ENCODE results near the gene AAR2. TPM values are rescaled to one million over a fixed set of nuclear protein-coding genes. Genes with fewer than 3 reads are reported as not detected.

Gene AAR2
- total RNA-seq, 1 donor from 2014 or later, result 23.7 TPM

- TF ChIP-seq CTCF (IDR thresholded peaks at IDR 0.05), result no peak
- no peaks in the 10 kb centered on the region for H3K4me1 ChIP-seq
- intact Hi-C loops (cut with DNase I), result no loop called here
- H3K27me3 ChIP-seq (ENCODE audit: low read depth), result no peaks in the 10 kb centered on the region
- peaks cover 31% of the 10 kb centered on the region for H3K36me3 ChIP-seq
- no peak overlapping the region for H3K27ac ChIP-seq
- DNase-seq, result no peak
- no peak overlapping the region for H3K4me3 ChIP-seq
- no peak for ATAC-seq
- no peaks in the 10 kb centered on the region for H3K9me3 ChIP-seq
Measured at GRCh38 chr20:36230019-36230418, 6.3 kb upstream of the AAR2 start.

GRCh38 chr20:36231331-36231730 is 4.9 kb upstream of the AAR2 start:
- no peak overlapping the region for H3K4me3 ChIP-seq
- TF ChIP-seq CTCF (IDR thresholded peaks at IDR 0.05), result no peak
- no peaks in the 10 kb centered on the region for H3K9me3 ChIP-seq
- peaks cover 18% of the 10 kb centered on the region for H3K36me3 ChIP-seq
- no peaks in the 10 kb centered on the region for H3K4me1 ChIP-seq
- H3K27ac ChIP-seq, result no peak overlapping the region
- DNase-seq (no peak), ATAC-seq (no peak)
- H3K27me3 ChIP-seq (ENCODE audit: low read depth), result no peaks in the 10 kb centered on the region
- intact Hi-C loops (cut with DNase I), result no loop called here

GRCh38 chr20:36234771-36235320 is 1.4 kb upstream of the AAR2 start:
- Histone ChIP-seq H3K36me3 (peaks cover 7% of the 10 kb centered on the region), H3K4me3 (no peak overlapping the region), H3K9me3 (no peaks in the 10 kb centered on the region), H3K4me1 (peaks cover 23% of the 10 kb centered on the region), H3K27me3 (ENCODE audit: low read depth) (no peaks in the 10 kb centered on the region), H3K27ac (no peak overlapping the region)
- TF ChIP-seq CTCF (IDR thresholded peaks at IDR 0.05), result no peak
- no peak for DNase-seq
- intact Hi-C loops (cut with DNase I), result no loop called here
- ATAC-seq, result no peak

- no peaks in the 10 kb centered on the region for H3K9me3 ChIP-seq
- peak overlapping the region; percentile 87 for H3K27ac ChIP-seq
- intact Hi-C loops (cut with DNase I), result no loop called here
- no peaks in the 10 kb centered on the region for H3K27me3 ChIP-seq (ENCODE audit: low read depth)
- H3K36me3 ChIP-seq, result peaks cover 26% of the 10 kb centered on the region
- no peak for TF ChIP-seq CTCF (IDR thresholded peaks at IDR 0.05)
- H3K4me3 ChIP-seq, result peak overlapping the region; percentile 89
- peak in 1 of 2 donors; percentile 33 for ATAC-seq
- H3K4me1 ChIP-seq, result peaks cover 23% of the 10 kb centered on the region
- DNase-seq, result no peak
Measured at GRCh38 chr20:36236786-36237121, 476 bp downstream of the AAR2 start.

- DNase-seq, result no peak
- Histone ChIP-seq H3K4me3 (peak overlapping the region; percentile 89), H3K27me3 (ENCODE audit: low read depth) (no peaks in the 10 kb centered on the region), H3K36me3 (peaks cover 32% of the 10 kb centered on the region), H3K4me1 (peaks cover 23% of the 10 kb centered on the region), H3K27ac (no peak overlapping the region), H3K9me3 (no peaks in the 10 kb centered on the region)
- no peak for TF ChIP-seq CTCF (IDR thresholded peaks at IDR 0.05)
- ATAC-seq, result no peak
- intact Hi-C loops (cut with DNase I), result no loop called here
Measured at GRCh38 chr20:36237477-36237876, 1.2 kb downstream of the AAR2 start.

GRCh38 chr20:36238153-36238552 is 1.9 kb downstream of the AAR2 start:
- no peak overlapping the region for H3K27ac ChIP-seq
- intact Hi-C loops (cut with DNase I), result no loop called here
- H3K27me3 ChIP-seq (ENCODE audit: low read depth), result no peaks in the 10 kb centered on the region
- peaks cover 39% of the 10 kb centered on the region for H3K36me3 ChIP-seq
- TF ChIP-seq CTCF (IDR thresholded peaks at IDR 0.05), result no peak
- ATAC-seq (no peak), DNase-seq (no peak)
- H3K4me1 ChIP-seq, result peaks cover 23% of the 10 kb centered on the region
- no peaks in the 10 kb centered on the region for H3K9me3 ChIP-seq
- no peak overlapping the region for H3K4me3 ChIP-seq

Measured in lower lobe of right lung (tissue), 2 donors.